AG09309 (cell line): ENCODE measurements around the gene IDUA.

ENCODE experiments used
- DNase-seq: peaks from one replicate; pipeline ENCODE4 v3.0.0-alpha.2; 2010; ENCODE audit warnings: low read depth
- H3K4me3 ChIP-seq: 2 replicates; pipeline ENCODE4 v1.5.1; 2011; ENCODE audit warnings: mild to moderate bottlenecking, low read depth, low read length, moderate library complexity; ENCODE audit not compliant: control insufficient read depth
- TF ChIP-seq, protein P1 (sequence below): IDR thresholded peaks from 2 replicates; pipeline ENCODE4 v1.5.1; 2011; ENCODE audit warnings: mild to moderate bottlenecking, low read depth, low read length, inconsistent platforms; ENCODE audit not compliant: insufficient read depth, control insufficient read depth; ENCODE audit errors: missing control alignments

IDUA gene

DNA sequence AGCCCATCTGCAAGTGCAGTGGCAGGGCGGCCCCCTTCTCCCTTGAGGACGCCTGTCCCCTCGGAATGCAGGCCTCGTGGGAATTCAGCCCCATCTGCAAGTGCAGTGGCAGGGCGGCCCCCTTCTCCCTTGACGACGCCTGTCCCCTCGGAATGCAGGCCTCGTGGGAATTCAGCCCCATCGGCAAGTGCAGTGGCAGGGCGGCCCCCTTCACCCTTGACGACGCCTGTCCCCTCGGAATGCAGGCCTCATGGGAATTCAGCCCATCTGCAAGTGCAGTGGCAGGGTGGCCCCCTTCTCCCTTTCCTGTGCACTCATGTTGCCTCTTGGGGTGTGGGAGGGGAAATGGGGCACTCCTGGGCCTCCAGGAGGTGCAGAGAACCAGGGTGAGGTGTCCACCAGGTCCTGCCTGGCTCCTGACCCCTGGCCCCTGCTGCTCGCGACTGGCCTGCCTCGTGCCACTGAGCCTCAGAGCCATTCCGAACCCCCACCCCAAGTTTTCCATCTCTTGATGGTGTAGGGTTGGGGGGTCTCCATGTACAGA, 13.1 kb downstream of the IDUA start:
- no peak for DNase-seq
- TF ChIP-seq, protein P1, sequence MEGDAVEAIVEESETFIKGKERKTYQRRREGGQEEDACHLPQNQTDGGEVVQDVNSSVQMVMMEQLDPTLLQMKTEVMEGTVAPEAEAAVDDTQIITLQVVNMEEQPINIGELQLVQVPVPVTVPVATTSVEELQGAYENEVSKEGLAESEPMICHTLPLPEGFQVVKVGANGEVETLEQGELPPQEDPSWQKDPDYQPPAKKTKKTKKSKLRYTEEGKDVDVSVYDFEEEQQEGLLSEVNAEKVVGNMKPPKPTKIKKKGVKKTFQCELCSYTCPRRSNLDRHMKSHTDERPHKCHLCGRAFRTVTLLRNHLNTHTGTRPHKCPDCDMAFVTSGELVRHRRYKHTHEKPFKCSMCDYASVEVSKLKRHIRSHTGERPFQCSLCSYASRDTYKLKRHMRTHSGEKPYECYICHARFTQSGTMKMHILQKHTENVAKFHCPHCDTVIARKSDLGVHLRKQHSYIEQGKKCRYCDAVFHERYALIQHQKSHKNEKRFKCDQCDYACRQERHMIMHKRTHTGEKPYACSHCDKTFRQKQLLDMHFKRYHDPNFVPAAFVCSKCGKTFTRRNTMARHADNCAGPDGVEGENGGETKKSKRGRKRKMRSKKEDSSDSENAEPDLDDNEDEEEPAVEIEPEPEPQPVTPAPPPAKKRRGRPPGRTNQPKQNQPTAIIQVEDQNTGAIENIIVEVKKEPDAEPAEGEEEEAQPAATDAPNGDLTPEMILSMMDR = no peak
- H3K4me3 ChIP-seq = no peak overlapping the region

DNA sequence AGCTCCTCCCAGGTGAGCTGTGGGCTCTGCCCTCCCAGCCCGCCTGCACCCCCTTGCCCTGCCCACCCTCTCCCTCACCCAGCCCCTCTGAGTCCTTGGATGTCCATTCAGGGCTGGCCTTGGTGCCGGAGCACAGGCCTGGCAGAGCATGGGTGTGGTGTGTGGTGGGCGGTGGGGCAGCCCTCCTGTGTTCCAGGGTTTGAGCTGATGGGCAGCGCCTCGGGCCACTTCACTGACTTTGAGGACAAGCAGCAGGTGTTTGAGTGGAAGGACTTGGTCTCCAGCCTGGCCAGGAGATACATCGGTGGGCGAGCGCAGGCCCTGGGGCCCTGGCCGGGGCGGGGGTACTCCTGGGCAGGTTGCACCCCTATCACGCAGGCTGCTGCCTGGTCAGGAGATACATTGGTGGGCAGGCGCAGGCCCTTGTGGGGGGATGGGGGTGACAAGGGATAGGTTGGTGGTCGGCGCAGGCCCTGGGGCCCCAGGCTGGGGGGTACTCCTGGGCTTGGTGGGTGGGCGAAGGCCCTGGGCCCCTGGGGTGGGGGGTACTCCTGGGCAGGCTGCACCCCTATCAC, 13.9 kb downstream of the IDUA start:
- TF ChIP-seq, protein P1 = no peak
- DNase-seq = no peak
- H3K4me3 ChIP-seq = no peak overlapping the region

DNA sequence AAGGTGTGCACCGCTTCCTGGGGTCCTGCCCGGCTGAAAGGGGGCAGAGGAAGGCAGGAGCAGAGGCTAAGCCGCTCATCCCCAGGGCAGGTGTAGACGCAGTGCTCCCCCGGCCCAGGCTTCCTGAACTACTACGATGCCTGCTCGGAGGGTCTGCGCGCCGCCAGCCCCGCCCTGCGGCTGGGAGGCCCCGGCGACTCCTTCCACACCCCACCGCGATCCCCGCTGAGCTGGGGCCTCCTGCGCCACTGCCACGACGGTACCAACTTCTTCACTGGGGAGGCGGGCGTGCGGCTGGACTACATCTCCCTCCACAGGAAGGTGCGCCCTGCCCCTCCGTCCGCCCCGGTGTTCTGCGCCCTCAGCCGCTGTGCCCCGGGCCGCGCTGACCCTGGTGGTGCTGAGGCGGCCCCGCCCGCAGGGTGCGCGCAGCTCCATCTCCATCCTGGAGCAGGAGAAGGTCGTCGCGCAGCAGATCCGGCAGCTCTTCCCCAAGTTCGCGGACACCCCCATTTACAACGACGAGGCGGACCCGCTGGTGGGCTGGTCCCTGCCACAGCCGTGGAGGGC, 14.8 kb downstream of the IDUA start:
- no peak for DNase-seq
- H3K4me3 ChIP-seq = no peak overlapping the region
- TF ChIP-seq, protein P1 = no peak

DNA sequence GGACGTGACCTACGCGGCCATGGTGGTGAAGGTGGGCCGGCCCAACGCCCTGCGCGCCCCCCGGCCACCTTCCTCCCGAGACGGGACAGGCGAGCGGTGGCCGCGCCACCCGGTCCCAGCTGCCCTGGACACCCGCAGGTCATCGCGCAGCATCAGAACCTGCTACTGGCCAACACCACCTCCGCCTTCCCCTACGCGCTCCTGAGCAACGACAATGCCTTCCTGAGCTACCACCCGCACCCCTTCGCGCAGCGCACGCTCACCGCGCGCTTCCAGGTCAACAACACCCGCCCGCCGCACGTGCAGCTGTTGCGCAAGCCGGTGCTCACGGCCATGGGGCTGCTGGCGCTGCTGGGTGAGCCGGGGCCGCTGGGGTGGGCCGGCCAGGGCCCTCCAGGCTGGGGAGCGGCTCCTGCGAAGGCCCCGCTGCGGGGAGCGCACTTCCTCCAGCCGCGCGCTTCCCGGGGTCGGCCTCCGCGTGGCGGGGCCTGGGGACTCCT, 15.3 kb downstream of the IDUA start:
- H3K4me3 ChIP-seq = no peak overlapping the region
- no peak for DNase-seq
- TF ChIP-seq, protein P1 = no peak

DNA sequence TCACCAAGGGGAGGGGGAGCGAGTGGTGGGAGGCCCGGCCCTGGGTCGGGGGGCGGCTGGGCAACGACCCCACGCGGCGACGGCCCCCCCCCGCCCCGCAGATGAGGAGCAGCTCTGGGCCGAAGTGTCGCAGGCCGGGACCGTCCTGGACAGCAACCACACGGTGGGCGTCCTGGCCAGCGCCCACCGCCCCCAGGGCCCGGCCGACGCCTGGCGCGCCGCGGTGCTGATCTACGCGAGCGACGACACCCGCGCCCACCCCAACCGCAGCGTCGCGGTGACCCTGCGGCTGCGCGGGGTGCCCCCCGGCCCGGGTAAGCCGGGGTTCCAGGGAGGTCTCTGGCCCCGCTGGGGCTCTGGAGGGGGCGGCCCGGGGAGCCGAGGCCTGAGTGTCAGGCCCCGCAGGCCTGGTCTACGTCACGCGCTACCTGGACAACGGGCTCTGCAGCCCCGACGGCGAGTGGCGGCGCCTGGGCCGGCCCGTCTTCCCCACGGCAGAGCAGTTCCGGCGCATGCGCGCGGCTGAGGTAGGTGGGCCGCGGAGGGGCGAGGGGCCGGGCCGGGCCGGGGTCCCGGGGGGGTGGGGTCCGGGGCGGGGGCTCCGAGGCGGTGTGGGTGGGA, 15.9 kb downstream of the IDUA start:
- TF ChIP-seq, protein P1 = no peak
- DNase-seq = no peak
- no peak overlapping the region for H3K4me3 ChIP-seq

DNA sequence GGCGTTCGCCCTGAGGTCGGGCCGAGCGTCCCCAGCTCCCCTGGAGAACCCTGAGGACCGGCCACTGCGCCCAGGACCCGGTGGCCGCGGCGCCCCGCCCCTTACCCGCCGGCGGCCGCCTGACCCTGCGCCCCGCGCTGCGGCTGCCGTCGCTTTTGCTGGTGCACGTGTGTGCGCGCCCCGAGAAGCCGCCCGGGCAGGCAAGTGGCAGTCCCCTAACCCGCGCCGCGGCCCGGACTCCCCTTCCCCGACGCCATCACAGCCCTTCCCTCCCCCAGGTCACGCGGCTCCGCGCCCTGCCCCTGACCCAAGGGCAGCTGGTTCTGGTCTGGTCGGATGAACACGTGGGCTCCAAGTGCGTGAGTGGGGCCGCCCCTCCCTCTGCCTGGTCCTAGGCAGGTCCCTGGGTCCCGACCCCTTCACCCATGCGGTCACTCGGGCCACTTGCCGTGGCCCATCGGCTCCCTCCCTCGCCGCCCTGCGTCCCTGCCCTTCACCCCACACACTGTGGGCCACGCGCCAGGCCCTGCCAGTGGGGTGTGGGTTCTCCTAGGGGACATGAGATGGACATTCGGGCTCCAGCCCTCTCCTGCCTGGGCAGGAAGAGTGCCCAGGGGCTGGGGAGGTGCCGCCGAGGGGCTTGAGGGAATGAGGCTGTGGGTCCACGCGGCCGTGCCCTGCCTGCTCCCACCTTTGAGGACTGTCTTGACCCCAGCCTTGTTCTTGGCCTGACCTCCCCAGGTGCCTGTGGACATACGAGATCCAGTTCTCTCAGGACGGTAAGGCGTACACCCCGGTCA, 16.6 kb downstream of the IDUA start:
- DNase-seq = no peak
- no peak overlapping the region for H3K4me3 ChIP-seq
- TF ChIP-seq, protein P1 = no peak
